K562 (cell line): ENCODE data around the gene CYB561A3. TPM values are rescaled to one million over a fixed set of nuclear protein-coding genes. Genes with fewer than 3 reads are reported as not detected.
A peak's percentile ranks its signal among the peaks of the same experiment; 100 is the strongest.

Experiments used
- ATAC-seq: fragments of 200-7000 bp; cut with Tn5 transposase; 3 replicates; pipeline ENCODE4 v1.9.1; 2020; ENCODE audit warnings: moderate library complexity
- BruUV-seq: library from RNA; stranded (reverse); fragments of 400-500 nt; replicated peaks from 2 replicates; lab custom pipeline; 2021; lab: Mats Ljungman, UMichigan
- CTCF ChIA-PET: fragments of 300-600 bp; formaldehyde crosslinking; extraction: SDS; loops from one replicate; lab custom pipeline; 2021; ENCODE audit warnings: low intra/inter-chr PET ratio; lab: Yijun Ruan, JAX
- POLR2A ChIA-PET: fragments of 300-600, 350-650 bp; sonication (Branson Sonifier 250); formaldehyde crosslinking; extraction: SDS; loops from one replicate; lab custom pipeline; 2021; ENCODE audit warnings: antibody characterized with exemption, inconsistent platforms; lab: Yijun Ruan, JAX
- DNase-seq, 4 experiments: peaks; one replicate each; pipeline versions ENCODE4 v3.0.0 to v3.0.0-alpha.2; 2011 to 2018; ENCODE audit warnings: low spot score in 3 of 4, mixed read lengths in 3 of 4; ENCODE audit errors: extremely low read depth in 1 of 4
- FAIRE-seq: peaks from 2 replicates; lab custom pipeline; 2011; peaks lifted over from hg19 to GRCh38; lab: Jason Lieb, UNC
- H2AFZ ChIP-seq: 2 replicates; pipeline ENCODE4 v1.6.0; 2011; ENCODE audit warnings: low read depth, low read length, control low read depth, inconsistent platforms
- H3K27ac ChIP-seq: fragments of 200-600 bp; 3 replicates; pipeline ENCODE4 v1.8.0; 2011; ENCODE audit warnings: low read depth, mild to moderate bottlenecking, control low read depth, inconsistent platforms, low read length, moderate library complexity, mixed read lengths; ENCODE audit errors: extremely low read depth
- H3K27me3 ChIP-seq, 2 experiments: fragments of 300-600 bp in 1 of 2; 2 replicates in 1 of 2; 3 replicates in 1 of 2; pipeline versions ENCODE4 v1.6.0 to v1.8.0; 2011; ENCODE audit warnings: inconsistent platforms in 2 of 2, low read length in 2 of 2, mild to moderate bottlenecking in 1 of 2, mixed read lengths in 1 of 2, moderate library complexity in 1 of 2; ENCODE audit not compliant: control insufficient read depth in 2 of 2, insufficient read depth in 2 of 2
- H3K36me3 ChIP-seq: fragments of 300-600 bp; 3 replicates; pipeline ENCODE4 v1.8.0; 2011; ENCODE audit warnings: mild to moderate bottlenecking, low read length, inconsistent platforms; ENCODE audit not compliant: control insufficient read depth, insufficient read depth
- H3K4me1 ChIP-seq, 2 experiments: fragments of 200-600 bp in 1 of 2; replicated peaks in 1 of 2; 2 replicates in 1 of 2; 3 replicates in 1 of 2; pipeline versions ENCODE4 v1.5.1 to v1.8.0; 2011; ENCODE audit warnings: inconsistent platforms in 2 of 2, low read length in 2 of 2, mild to moderate bottlenecking in 1 of 2, mixed read lengths in 1 of 2, moderate library complexity in 1 of 2; ENCODE audit not compliant: control insufficient read depth in 2 of 2, insufficient read depth in 2 of 2
- H3K4me2 ChIP-seq: 2 replicates; pipeline ENCODE4 v1.6.1; 2011; ENCODE audit warnings: low read length, control low read depth, inconsistent platforms, mixed read lengths; ENCODE audit not compliant: insufficient read depth
- H3K4me3 ChIP-seq: fragments of 200-600 bp; sonication (generic), shearing (Covaris generic); 2 replicates; pipeline ENCODE4 v1.5.1; 2016; ENCODE audit warnings: control low read depth, inconsistent platforms
- H3K79me2 ChIP-seq: fragments of 200-600 bp; 3 replicates; pipeline ENCODE4 v1.8.0; 2011; ENCODE audit warnings: low read length, inconsistent platforms; ENCODE audit not compliant: control insufficient read depth, insufficient read depth
- H3K9ac ChIP-seq, 2 experiments: 2 replicates each; pipeline versions ENCODE4 v1.6.0 to v1.6.1; 2011; ENCODE audit warnings: low read depth in 2 of 2, low read length in 2 of 2, control low read depth in 1 of 2, inconsistent platforms in 1 of 2, mild to moderate bottlenecking in 1 of 2, mixed read lengths in 1 of 2; ENCODE audit not compliant: insufficient read depth in 1 of 2
- H3K9me1 ChIP-seq: one replicate; pipeline ENCODE4 v1.6.0; 2011; ENCODE audit warnings: inconsistent platforms, mild to moderate bottlenecking, low read length, moderate library complexity; ENCODE audit not compliant: control insufficient read depth, insufficient read depth
- H3K9me3 ChIP-seq: replicated peaks from 2 replicates; pipeline ENCODE4 v1.5.1; 2011; ENCODE audit warnings: low read depth, low read length, inconsistent platforms; ENCODE audit not compliant: control insufficient read depth, insufficient read depth
- H4K20me1 ChIP-seq: replicated peaks from 2 replicates; pipeline ENCODE4 v1.6.1; 2011; ENCODE audit warnings: low read length, inconsistent platforms, mixed read lengths; ENCODE audit not compliant: control insufficient read depth, insufficient read depth
- GTF2E2 ChIP-seq: fragments of 200-800 bp; sonication (Bioruptor generic); IDR thresholded peaks from 2 replicates; pipeline ENCODE4 v1.6.1; 2016; ENCODE audit warnings: missing genetic modification characterization, missing compliant biosample characterization
- HMGXB4 ChIP-seq: sonication (generic); formaldehyde crosslinking; IDR thresholded peaks from 2 replicates; pipeline ENCODE4 v1.8.1; 2023; ENCODE audit warnings: mild to moderate bottlenecking, missing genetic modification reagents
- KAT2B ChIP-seq: IDR thresholded peaks from one replicate; pipeline ENCODE4 v1.6.1; 2012; ENCODE audit warnings: low read depth, mild to moderate bottlenecking, control low read depth, inconsistent platforms, low read length, moderate library complexity
- MNT ChIP-seq, 2 experiments: fragments of 450-650 bp; conservative IDR thresholded peaks; 2 replicates each; pipeline ENCODE4 v1.6.1; 2017; ENCODE audit warnings: mild to moderate bottlenecking in 2 of 2, moderate library complexity in 2 of 2
- TBL1XR1 ChIP-seq, 2 experiments: IDR thresholded peaks; 2 replicates each; pipeline ENCODE4 v1.6.1; 2012; ENCODE audit warnings: improper control_type of control experiment in 2 of 2, low read length in 2 of 2, mild to moderate bottlenecking in 1 of 2
- TCF3 ChIP-seq: sonication (generic); formaldehyde crosslinking; IDR thresholded peaks from 2 replicates; pipeline ENCODE4 v1.4.0; 2020; ENCODE audit warnings: mild to moderate bottlenecking, missing genetic modification reagents
- ZNF12 ChIP-seq: sonication (generic); formaldehyde crosslinking; IDR thresholded peaks from 2 replicates; pipeline ENCODE4 v1.4.0; 2020; ENCODE audit warnings: mild to moderate bottlenecking, missing genetic modification reagents
- ZNF133 ChIP-seq: fragments of 250-450 bp; sonication (Bioruptor Pico); IDR thresholded peaks from 2 replicates; pipeline ENCODE4 v1.4.0; 2020; ENCODE audit warnings: mild to moderate bottlenecking
- ZNF518B ChIP-seq: fragments of 250-450 bp; sonication (Bioruptor Pico); IDR thresholded peaks from 2 replicates; pipeline ENCODE4 v1.5.0; 2021; ENCODE audit warnings: mild to moderate bottlenecking, moderate library complexity
- ZNF668 ChIP-seq: fragments of 250-450 bp; sonication (Bioruptor Pico); IDR thresholded peaks from 2 replicates; pipeline ENCODE4 v1.8.0; 2022; ENCODE audit warnings: mild to moderate bottlenecking, inconsistent platforms
- WGBS: fragments of 100-300 bp; shearing (Covaris generic); methylation state at CpG from one replicate; pipeline ENCODE4 v1.1.6; 2016; ENCODE audit warnings: low coverage, mixed read lengths; ENCODE audit not compliant: insufficient coverage; ENCODE audit errors: missing lambda C conversion rate; 5-methylcytosine and 5-hydroxymethylcytosine counted together
- in situ Hi-C: fragments of 300-500 bp; cut with MboI; formaldehyde crosslinking; loops from 4 replicates; pipeline ENCODE4 v1.15.0; 2018; ENCODE audit warnings: inconsistent platforms, mixed read lengths
- intact Hi-C: fragments of 100-400 bp; cut with micrococcal nuclease; formaldehyde crosslinking; loops from 2 replicates; pipeline ENCODE4 v1.14.2; 2022
- polyA plus RNA-seq, 8 experiments: library from polyadenylated mRNA; depleted of rRNA in 4 of 8; stranded (reverse) in 5 of 8; unstranded in 3 of 8; fragments of >200 nt; fragmentation: Nextera tagmentation in 2 of 8; fragmentation: Illumina TruSeq in 1 of 8; extraction: Ambion mirVana in 2 of 8; extraction: Trizol in 1 of 8; gene quantifications; 2 replicates each; pipeline versions ENCODE4 v1.2.1 to v1.2.3, GENCODE V29; 2011 to 2014; ENCODE audit warnings: inconsistent platforms in 1 of 8, missing spikeins in 1 of 8
- total RNA-seq, 7 experiments: library from RNA; depleted of rRNA in 6 of 7; stranded (reverse); fragments of >200 nt in 6 of 7; fragmentation: Illumina TruSeq in 2 of 7; extraction: Trizol in 2 of 7; gene quantifications; 2 replicates each; pipeline versions ENCODE4 v1.2.1 to v1.2.3, GENCODE V29; 2011 to 2021; ENCODE audit warnings: low replicate concordance in 1 of 7

CYB561A3 gene
- total and polyA plus RNA-seq, 9 of the 15 experiments (the other 6 are each of a cell fraction or from before 2014, with no cell fraction given), result 29.2 to 78.9 (median 37.9) TPM

GRCh38 chr11:61336171-61336935 is 25.3 kb downstream of the CYB561A3 start (continued):
- TF ChIP-seq TBL1XR1 (IDR thresholded peaks at IDR 0.05; ENCODE audit: low read length in 2 of 2), result no peak; a peak in 1 of 4 replicates
- TF ChIP-seq KAT2B, result no peak
- TF ChIP-seq GTF2E2 (tag), result no peak
- TF ChIP-seq ZNF12 (CRISPR knock-in tag), result no peak

GRCh38 chr11:61335355-61335710 is 26.3 kb downstream of the CYB561A3 start:
- POLR2A ChIA-PET, result interaction anchor here (0.7 to 3.2 kb wide), 7 partner anchors 16 to 68 kb away, joined by 3 to 19 read pairs (median 5); partner anchors contain the start of genes CYB561A3 and TMEM138
- TF ChIP-seq HMGXB4 (no peak), TCF3 (CRISPR knock-in tag) (0 out of 2 replicates have a peak, but pooled peaks have one; percentile 3), ZNF668 (CRISPR knock-in tag) (no peak), ZNF133 (CRISPR knock-in tag) (no peak), ZNF518B (no peak), KAT2B (no peak), MNT (conservative IDR thresholded peaks at IDR 0.05) (no peak)

More at GRCh38 chr11:61335355-61335710, 26.3 kb downstream of the CYB561A3 start:
- H3K9ac ChIP-seq, result peak overlapping the region; percentile 99; a peak in 3 of 4 replicates
- peak overlapping the region; percentile 69 for H2AFZ ChIP-seq
- DNase-seq (peak in 2 of 4 experiments; percentile 37 to 75), ATAC-seq (no peak), FAIRE-seq (no peak)
- no peaks in the 10 kb centered on the region for H3K9me3 ChIP-seq
- H4K20me1 ChIP-seq, result peaks cover 7% of the 10 kb centered on the region
- no peak overlapping the region for H3K4me3 ChIP-seq
- peaks cover 21% of the 10 kb centered on the region for H3K36me3 ChIP-seq
- peak overlapping the region; percentile 100 for H3K4me2 ChIP-seq
- intact Hi-C loops (no loop called here), in situ Hi-C loops (loop anchor here (5.0 kb wide), 1 partner anchor 52 kb away; no protein-coding TSS in a partner anchor)
- H3K27ac ChIP-seq, result peak overlapping the region; percentile 97
- WGBS, result 13% methylated on average over 1 of the region's 1 CpG
- no TSS peak for BruUV-seq
- H3K4me1 ChIP-seq, result peaks cover 40 to 64% of the 10 kb centered on the region in 2 experiments; a peak in 4 of 5 replicates
- CTCF ChIA-PET, result interaction anchor here (0.9 to 8.5 kb wide), 4 partner anchors 50 to 293 kb away, joined by 3 to 135 read pairs (median 5); no protein-coding TSS in a partner anchor
- peaks cover 42% of the 10 kb centered on the region for H3K79me2 ChIP-seq
- no peaks in the 10 kb centered on the region for H3K27me3 ChIP-seq
- no peaks in the 10 kb centered on the region for H3K9me1 ChIP-seq
